ENCODE measurements around the gene MVD.

GRCh38 chr16:88624481-88624880 is 38.4 kb downstream of the MVD start:
- TF ChIP-seq BRCA1 (IDR thresholded peaks at IDR 0.05; ENCODE audit: low read depth, low read length) (no peak), MXI1 (IDR thresholded peaks at IDR 0.05; ENCODE audit: low read depth, low read length) (no peak), REST (IDR thresholded peaks at IDR 0.05; ENCODE audit: low read depth, low read length) (no peak), CEBPB (IDR thresholded peaks at IDR 0.05; ENCODE audit: borderline replicate concordance in 1 of 2, low read depth in 2 of 2, low read length in 2 of 2) (no peak), CREM (IDR thresholded peaks at IDR 0.05; ENCODE audit: low read depth) (no peak), CTCF (IDR thresholded peaks at IDR 0.05 in 2 of 3, conservative IDR thresholded peaks at IDR 0.05 in 1 of 3; ENCODE audit: control insufficient read depth in 2 of 3, extremely low read depth in 1 of 3, insufficient read depth in 1 of 3, low read depth in 3 of 3, low read length in 3 of 3) (no peak), JUND (IDR thresholded peaks at IDR 0.05; ENCODE audit: low read depth, low read length) (no peak), PAX5 (IDR thresholded peaks at IDR 0.05; ENCODE audit: borderline replicate concordance, low read depth, low read length) (no peak)

All from GM12878 (cell line).